SW480 (cell line): ENCODE measurements around the gene ENOSF1.

Experiments
- DNase-seq: peaks from one replicate; pipeline ENCODE4 v3.0.0-alpha.2; 2016; ENCODE audit warnings: low spot score

The ENOSF1 gene

DNA sequence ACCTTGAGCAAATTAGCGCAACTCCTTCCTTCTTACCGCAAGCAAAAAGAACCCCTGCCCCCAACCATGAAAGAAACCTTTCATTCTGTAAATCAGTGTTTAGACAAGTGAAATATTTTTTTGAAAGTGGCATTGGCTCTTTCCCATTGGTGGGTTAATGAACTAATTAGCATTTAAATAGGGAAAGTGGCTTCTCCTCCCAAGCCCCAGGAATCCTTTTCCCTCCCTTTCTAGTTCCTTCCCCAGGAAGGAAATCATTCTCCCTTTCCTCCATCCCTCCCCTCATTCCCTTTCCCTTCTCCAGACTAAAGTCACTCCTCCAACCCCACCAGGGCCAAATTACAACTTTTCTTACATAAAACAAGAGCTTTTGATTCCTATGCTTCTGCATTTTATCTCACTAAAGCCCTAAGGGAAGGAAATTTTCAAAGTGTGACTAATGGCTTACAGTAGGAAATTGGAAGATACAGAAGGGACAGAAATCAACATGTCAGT lies 77.8 kb downstream of the ENOSF1 start:
- DNase-seq, result no peak

- DNase-seq, result no peak
Measured at GRCh38 chr18:631560-631959, 80.9 kb downstream of the ENOSF1 start.

DNA sequence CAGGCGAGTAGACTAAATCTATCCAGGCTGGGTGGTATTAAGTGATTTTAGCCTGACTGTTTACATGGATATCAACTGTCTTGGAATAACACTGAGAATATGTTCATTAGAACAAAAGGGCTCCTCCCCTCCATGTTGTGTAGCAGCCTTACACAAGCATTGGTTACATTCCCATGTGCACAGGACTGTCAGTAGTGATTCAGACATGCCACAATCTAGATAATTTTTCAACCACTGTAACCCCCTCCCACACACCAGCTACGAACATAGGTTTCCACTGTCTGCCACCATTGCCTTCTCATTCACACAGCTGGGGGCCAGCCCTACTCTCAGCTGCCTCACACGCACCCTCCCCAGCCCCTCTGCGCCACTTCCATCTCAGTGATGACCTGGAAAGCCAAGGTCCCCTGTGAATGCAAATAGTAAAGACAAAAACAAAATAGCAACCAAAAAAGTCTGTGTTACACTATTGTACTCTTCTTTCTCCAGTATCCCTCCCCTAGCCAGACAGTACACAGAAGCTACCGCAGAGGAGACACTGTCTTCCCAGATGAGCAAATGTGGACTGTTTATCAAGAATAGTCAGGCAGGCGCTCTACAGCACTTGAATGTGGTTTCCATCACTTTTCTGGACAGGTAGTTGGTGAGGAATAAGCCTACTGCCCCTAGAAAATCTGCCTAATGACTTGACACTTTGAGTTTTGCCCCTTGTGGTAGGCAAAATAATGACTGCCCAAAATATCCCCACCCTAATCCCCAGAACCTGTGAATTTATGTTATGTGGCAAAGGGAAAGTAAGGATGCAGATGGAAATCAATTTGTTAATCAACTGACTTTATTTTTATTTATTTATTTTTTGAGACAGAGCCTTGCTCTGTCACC lies 82.9 kb downstream of the ENOSF1 start:
- DNase-seq, result no peak

DNA sequence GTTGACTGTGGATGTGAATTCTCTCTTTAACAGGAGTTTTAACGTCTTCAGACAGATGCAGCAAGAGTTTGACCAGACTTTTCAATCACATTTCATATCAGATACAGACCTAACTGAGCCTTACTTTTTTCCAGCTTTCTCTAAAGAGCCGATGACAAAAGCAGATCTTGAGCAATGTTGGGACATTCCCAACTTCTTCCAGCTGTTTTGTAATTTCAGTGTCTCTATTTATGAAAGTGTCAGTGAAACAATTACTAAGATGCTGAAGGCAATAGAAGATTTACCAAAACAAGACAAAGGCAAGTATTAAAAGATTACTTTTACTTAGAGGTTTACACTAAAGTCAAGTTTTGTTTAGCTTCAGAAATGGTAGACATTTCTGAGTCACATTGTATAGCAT lies 85.2 kb downstream of the ENOSF1 start:
- DNase-seq, result no peak

GRCh38 chr18:623761-624620 lies 88.4 kb downstream of the ENOSF1 start:
- DNase-seq, result peak; percentile 70

- no peak for DNase-seq
Measured at GRCh38 chr18:622289-622688, 90.1 kb downstream of the ENOSF1 start.

DNA sequence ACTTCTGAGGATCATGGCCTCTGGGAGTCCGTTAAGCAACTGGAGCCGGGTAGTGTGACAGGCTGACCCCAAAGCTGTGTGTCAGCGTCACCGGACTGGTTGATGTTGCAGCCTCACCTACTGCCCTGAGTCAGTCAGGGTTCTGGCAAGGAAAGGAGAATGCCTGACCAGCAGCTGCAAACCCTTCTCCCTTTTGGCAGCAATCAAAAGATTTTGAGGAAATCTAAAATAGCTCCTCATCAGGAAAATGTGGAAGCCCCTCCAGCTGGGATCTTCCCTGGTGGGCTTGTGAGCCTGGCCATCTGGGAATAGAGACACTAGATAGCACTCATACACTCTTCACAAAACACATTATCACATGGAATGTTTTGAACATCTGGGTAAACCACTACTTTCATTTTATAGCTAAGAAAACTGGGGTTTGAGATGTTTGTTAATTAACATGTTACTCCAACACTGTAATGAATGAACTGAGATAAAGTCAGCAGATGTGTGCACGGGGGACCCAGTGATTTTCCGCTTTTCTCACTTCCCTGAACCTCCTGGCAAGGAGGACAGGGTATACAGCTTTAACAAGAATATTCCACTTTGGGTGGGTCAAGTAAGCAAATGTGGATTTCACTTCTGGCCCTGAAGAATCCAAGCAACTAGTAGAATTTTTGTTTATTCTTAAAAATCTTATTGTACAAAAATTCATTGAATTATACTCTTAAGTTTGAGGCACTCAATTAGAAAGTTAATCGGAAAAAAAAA lies 91.0 kb downstream of the ENOSF1 start:
- DNase-seq, result no peak
